ENCODE results near the gene SLC10A1.
"Not testable (repeated sequence)": the region's sequence is repeated elsewhere in the genome, so short reads cannot be mapped to it uniquely, and the experiment has no call there.

The SLC10A1 gene

DNA sequence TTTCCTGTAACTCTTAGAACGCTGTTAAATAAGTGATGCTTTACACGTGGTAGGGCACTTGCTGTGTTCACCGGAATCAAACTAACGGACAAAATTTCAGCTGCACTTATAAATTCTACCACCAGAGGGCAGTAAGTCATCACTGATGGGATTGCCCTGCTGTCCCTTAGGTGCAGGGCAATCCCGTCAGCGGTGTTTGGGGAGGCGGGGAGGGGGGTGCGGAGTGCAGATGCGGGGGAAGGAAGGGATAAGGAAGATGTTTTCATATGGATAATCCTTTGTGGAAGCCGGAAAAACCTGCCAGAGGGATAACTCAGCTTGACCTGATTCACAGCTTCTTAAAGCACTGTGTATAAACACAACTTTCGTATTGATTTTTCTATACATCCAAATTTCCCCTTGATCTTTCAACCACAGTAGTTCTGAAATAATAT lies 21.7 kb upstream of the SLC10A1 start:
- intact Hi-C loops (cut with micrococcal nuclease), result loop anchor here (1.0 kb wide), 2 partner anchors 209 to 256 kb away; no protein-coding TSS in a partner anchor
- Mint-ChIP-seq H3K36me3 (ENCODE audit: low read depth) (no peaks in the 10 kb centered on the region), H3K4me1 (ENCODE audit: low read depth) (peaks cover 5% of the 10 kb centered on the region), H3K27me3 (peaks cover 2% of the 10 kb centered on the region), H3K27ac (no peak overlapping the region), H3K4me3 (no peak overlapping the region), H3K9me3 (no peaks in the 10 kb centered on the region)

DNA sequence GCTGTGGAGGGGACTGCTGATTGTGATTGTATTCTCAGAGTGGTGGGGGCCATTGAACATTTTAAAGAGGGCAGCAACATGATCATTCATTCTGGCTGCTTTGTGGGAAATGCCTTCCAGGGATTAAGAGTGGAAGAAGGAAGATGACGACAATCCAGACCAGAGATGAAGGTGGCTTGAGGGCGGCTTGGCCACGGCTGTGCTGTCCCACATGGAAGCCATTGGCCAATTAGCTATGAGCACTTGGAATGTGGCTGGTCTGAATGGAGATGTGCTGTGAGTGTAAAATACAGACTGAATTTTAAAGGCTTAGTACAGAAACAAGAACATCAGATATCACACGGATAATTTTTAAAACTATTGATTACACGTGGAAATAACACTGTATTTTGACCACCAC lies 19.2 kb upstream of the SLC10A1 start:
- Mint-ChIP-seq H3K4me1 (ENCODE audit: low read depth) (peaks cover 5% of the 10 kb centered on the region), H3K27ac (no peak overlapping the region), H3K9me3 (no peaks in the 10 kb centered on the region), H3K36me3 (ENCODE audit: low read depth) (no peaks in the 10 kb centered on the region), H3K27me3 (no peaks in the 10 kb centered on the region), H3K4me3 (no peak overlapping the region)
- intact Hi-C loops (cut with micrococcal nuclease), result no loop called here

DNA sequence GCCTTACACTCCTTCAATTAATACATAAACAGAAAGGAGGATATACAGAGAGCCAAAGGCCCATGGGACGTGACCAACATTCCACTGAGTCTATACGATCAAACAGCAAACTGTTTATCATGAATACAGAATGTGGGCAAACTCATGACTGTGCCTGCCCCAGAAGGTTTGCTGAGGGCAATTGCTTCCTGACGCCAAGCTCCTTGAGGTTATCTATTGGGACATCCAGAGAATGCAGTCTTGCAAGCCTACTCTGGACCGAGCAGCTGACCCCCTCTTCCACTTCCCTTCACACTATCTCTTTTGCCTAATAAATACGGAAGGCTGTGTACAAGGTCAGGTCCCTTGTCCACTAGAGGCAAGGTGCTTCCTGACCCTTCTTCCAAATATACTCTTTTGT lies 18.5 kb upstream of the SLC10A1 start:
- intact Hi-C loops (cut with micrococcal nuclease), result no loop called here
- Mint-ChIP-seq H3K36me3 (ENCODE audit: low read depth) (no peaks in the 10 kb centered on the region), H3K9me3 (no peaks in the 10 kb centered on the region), H3K4me3 (no peak overlapping the region), H3K27ac (no peak overlapping the region), H3K4me1 (ENCODE audit: low read depth) (peaks cover 5% of the 10 kb centered on the region), H3K27me3 (peaks cover 3% of the 10 kb centered on the region)

DNA sequence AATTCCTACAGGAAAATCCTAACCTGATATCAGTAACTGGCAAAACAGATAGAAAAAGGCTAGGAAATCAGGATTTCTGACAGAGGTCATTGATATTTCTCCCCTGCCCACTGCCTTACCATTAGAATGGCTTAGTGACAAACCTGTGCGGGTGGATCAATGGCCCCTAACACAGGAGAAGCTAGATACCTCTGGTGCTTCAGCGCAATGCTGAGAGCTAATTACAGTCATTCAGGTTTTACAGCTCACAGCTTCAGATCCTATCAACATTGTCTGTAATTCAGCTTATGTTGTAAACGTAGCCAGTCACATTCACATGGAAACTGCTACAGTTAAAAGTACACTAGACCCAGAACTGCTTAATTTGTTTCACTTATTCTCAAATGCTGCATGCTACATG lies 17.4 kb upstream of the SLC10A1 start:
- no peak overlapping the region for H3K4me3 Mint-ChIP-seq
- no peak overlapping the region for H3K27ac Mint-ChIP-seq
- no peaks in the 10 kb centered on the region for H3K9me3 Mint-ChIP-seq
- peaks cover 5% of the 10 kb centered on the region for H3K4me1 Mint-ChIP-seq (ENCODE audit: low read depth)
- intact Hi-C loops (cut with micrococcal nuclease), result no loop called here
- H3K27me3 Mint-ChIP-seq, result peaks cover 3% of the 10 kb centered on the region
- H3K36me3 Mint-ChIP-seq (ENCODE audit: low read depth), result no peaks in the 10 kb centered on the region

DNA sequence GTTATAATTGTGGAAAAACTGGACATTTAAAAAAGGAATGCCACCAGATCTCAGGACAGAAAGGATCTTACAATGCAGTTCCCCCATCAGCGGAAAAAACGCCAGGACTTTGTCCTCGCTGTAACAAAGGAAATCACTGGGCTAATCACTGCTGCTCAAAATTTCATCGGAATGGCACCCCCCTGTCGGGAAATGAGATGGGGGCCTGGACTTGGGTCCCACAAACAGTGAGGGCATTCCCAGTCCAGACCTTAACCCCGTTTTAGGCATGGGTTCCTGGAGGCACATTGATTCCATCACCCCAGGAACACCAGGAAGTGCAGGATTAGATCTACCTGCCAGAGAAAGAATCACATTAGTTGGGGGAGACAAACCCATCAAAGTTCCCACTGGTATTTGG lies 16.3 kb upstream of the SLC10A1 start:
- H3K27me3 Mint-ChIP-seq; H3K4me1 Mint-ChIP-seq (ENCODE audit: low read depth); intact Hi-C loops (cut with micrococcal nuclease); H3K9me3 Mint-ChIP-seq; H3K4me3 Mint-ChIP-seq; H3K27ac Mint-ChIP-seq; H3K36me3 Mint-ChIP-seq (ENCODE audit: low read depth): not testable (repeated sequence)

DNA sequence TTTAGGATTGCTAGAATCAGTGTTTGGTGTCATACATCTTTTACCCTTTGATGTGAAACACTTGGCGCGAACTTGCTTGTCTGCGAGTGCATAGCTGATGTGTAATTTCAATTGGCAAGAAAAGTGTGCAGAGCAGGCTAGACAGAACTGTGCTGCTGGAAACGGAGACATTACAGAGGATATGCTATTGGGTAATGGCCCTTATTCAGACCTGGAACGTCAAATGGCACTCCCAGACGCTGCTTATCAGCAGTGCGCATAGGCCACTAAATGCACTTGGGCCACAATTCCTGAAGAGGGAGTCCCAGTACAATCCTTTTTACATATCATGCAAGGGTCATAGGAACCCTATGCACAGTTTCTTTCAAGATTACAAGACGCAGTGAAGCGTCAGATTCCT lies 15.7 kb upstream of the SLC10A1 start:
- peaks cover 3% of the 10 kb centered on the region for H3K27me3 Mint-ChIP-seq
- H3K9me3 Mint-ChIP-seq, result no peaks in the 10 kb centered on the region
- no peaks in the 10 kb centered on the region for H3K36me3 Mint-ChIP-seq (ENCODE audit: low read depth)
- no peaks in the 10 kb centered on the region for H3K4me1 Mint-ChIP-seq (ENCODE audit: low read depth)
- intact Hi-C loops (cut with micrococcal nuclease), result no loop called here
- H3K4me3 Mint-ChIP-seq, result no peak overlapping the region
- no peak overlapping the region for H3K27ac Mint-ChIP-seq

DNA sequence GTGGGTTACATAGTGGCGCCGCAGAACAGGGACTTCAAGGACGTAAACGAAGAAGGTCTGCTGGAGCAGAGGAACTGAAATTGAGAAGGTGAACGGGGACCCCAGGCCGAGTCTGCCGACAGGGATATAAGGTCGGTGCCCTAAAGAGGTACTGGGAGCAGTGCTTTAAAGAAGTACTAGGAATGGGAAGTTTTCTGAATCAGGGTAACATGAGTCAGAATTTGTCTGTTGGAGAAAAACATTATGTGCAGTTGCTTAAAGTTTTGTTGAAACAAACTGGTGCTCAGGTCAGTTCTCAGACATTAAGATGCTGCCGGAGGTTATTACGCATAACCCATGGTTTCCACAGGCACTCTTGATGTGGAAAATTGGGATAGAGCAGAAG lies 14.8 kb upstream of the SLC10A1 start:
- intact Hi-C loops (cut with micrococcal nuclease), result no loop called here
- H3K36me3 Mint-ChIP-seq (ENCODE audit: low read depth), result no peaks in the 10 kb centered on the region
- H3K9me3 Mint-ChIP-seq, result no peaks in the 10 kb centered on the region
- no peaks in the 10 kb centered on the region for H3K4me1 Mint-ChIP-seq (ENCODE audit: low read depth)
- no peak overlapping the region for H3K4me3 Mint-ChIP-seq
- peaks cover 3% of the 10 kb centered on the region for H3K27me3 Mint-ChIP-seq
- no peak overlapping the region for H3K27ac Mint-ChIP-seq

DNA sequence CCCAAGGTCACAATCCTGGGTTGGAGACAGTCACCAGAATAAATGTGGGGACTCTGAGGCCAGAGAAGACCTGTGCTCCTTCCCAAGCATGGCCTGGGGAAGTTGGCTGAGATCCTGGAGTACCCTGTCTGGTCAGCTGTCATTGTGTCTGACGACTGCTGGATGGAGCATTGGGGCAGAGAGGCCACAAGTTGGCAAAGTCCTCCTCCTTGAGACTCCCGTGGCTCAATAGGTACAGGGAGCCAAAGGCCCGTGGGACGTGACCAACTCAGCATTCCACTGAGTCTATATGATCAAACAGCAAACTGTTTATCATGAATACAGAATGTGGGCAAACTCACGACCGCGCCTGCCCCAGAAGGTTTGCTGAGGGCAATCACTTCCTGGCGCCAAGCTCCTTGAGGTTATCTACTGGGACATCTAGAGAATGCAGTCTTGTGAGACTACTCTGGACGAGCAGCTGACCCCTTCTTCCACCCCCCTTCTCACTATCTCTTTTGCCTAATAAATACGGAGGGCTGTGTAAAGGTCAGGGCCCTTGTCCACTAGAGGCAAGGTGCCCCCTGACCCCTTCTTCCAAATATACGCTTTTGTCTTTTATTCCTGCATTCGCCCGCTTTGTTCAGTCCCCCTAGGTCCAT lies 14.3 kb upstream of the SLC10A1 start:
- H3K9me3 Mint-ChIP-seq, result no peaks in the 10 kb centered on the region
- intact Hi-C loops (cut with micrococcal nuclease), result no loop called here
- H3K36me3 Mint-ChIP-seq (ENCODE audit: low read depth), result no peaks in the 10 kb centered on the region

DNA sequence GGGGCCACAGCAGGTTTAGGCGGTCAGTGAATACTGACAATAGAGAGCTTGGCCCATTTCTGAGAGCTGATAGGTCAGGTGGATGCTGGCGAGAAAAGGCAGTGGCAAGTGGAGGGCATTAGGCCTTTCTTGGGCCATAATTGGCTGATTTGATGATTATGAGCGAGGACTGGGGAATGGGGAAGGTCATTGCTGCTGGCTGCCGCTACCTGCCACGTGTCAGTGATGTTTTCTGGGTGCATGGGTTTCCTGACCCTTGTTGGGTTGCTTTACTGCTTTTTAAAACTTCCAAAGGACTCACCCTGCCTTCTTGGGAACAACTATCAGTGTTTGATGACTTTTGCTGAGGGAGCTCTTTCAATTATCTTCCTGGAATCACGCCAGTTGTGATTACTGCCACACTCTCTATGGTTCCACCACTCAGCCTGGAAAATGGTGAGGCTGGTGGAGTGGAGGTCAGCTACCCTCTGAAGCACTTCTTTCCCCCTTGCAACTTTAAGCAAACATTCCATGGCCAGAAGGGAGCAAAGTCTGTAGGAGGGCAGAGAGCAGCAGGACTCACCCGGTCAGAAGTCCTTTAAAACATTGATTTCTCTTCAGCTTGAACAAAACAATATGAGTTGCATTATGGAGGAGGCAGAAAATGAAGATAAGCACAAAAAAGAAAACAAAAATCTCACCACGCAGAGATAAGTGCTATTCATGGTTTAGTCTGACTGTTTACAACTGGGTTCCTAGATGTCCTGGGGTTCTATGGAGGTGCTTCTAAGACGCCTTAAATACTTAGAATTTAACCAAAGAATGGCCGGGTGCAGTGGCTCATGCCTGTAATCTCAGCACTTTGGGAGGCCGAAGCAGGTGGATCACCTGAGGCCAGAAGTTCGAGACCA lies 12.1 kb upstream of the SLC10A1 start:
- H3K4me1 Mint-ChIP-seq (ENCODE audit: low read depth), result peaks cover 4% of the 10 kb centered on the region
- H3K4me3 Mint-ChIP-seq, result no peak overlapping the region
- intact Hi-C loops (cut with micrococcal nuclease), result no loop called here
- H3K9me3 Mint-ChIP-seq, result no peaks in the 10 kb centered on the region
- no peak overlapping the region for H3K27ac Mint-ChIP-seq
- no peaks in the 10 kb centered on the region for H3K36me3 Mint-ChIP-seq (ENCODE audit: low read depth)
- peaks cover 3% of the 10 kb centered on the region for H3K27me3 Mint-ChIP-seq

More for the DNA sequence above, 14.3 kb upstream of the SLC10A1 start:
- Mint-ChIP-seq H3K4me3 (no peak overlapping the region), H3K27me3 (peaks cover 3% of the 10 kb centered on the region), H3K4me1 (ENCODE audit: low read depth) (no peaks in the 10 kb centered on the region), H3K27ac (no peak overlapping the region)

DNA sequence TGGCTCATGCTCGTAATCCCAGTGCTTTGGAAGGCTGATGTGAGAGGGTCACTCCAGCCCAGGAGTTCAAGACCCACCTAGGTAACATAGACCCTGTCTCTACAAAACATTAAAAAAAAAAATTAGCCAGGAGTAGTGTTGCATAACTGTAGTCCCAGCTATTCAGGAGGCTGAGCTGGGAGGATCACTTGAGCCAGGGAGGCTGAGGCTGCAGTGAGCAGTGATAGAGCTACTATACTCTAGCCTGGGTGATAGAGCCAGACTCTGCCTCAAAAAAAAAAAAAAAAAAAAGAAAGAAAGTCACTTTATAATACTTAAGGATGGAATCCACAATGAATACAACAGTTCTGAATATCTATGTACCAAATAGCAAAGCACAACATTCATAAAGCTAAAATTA lies 10.2 kb upstream of the SLC10A1 start:
- no peaks in the 10 kb centered on the region for H3K9me3 Mint-ChIP-seq
- H3K27ac Mint-ChIP-seq, result no peak overlapping the region
- intact Hi-C loops (cut with micrococcal nuclease), result no loop called here
- H3K4me1 Mint-ChIP-seq (ENCODE audit: low read depth), result peaks cover 4% of the 10 kb centered on the region
- no peak overlapping the region for H3K4me3 Mint-ChIP-seq
- H3K27me3 Mint-ChIP-seq, result peaks cover 6% of the 10 kb centered on the region
- no peaks in the 10 kb centered on the region for H3K36me3 Mint-ChIP-seq (ENCODE audit: low read depth)

DNA sequence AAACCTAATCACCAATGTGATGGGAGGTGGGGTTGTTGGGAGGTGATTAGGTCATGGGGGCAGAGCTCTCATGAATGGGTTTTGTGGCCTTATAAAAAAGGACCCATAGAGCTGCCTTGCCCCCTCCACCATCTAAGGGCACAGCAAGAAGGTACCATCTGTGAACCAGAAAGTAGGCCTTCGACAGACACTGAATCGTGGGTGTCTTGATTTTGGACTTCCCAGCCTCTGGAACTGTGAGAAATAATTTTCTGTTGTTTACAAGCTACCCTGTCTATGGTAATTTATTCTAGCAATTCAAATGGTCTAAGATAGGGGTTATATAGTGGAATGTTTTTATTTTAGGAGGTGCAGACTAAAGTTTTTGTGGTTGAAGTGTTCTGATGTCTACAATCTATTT lies 7.9 kb upstream of the SLC10A1 start:
- Mint-ChIP-seq H3K4me3 (no peak overlapping the region), H3K36me3 (ENCODE audit: low read depth) (no peaks in the 10 kb centered on the region), H3K27me3 (peaks cover 7% of the 10 kb centered on the region), H3K4me1 (ENCODE audit: low read depth) (peaks cover 4% of the 10 kb centered on the region), H3K9me3 (no peaks in the 10 kb centered on the region), H3K27ac (no peak overlapping the region)
- intact Hi-C loops (cut with micrococcal nuclease), result no loop called here

DNA sequence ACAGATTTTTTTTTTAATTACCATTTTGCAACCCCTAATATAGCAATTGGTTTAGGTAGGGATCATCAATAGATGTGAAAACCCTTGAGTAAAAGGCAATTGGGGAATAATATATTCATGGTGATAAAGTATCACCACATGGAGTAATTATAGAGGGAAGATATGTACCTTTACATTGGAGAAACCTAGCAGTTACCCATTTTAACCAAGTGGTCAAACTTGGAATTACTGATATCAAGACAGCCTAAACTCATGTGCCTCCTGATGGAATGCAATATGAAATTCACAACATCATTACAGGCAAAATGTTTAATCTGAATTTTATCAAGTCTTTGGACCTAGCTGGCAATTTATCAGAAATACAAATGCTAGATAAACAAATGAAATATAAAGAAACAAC lies 6.7 kb upstream of the SLC10A1 start:
- peaks cover 4% of the 10 kb centered on the region for H3K4me1 Mint-ChIP-seq (ENCODE audit: low read depth)
- intact Hi-C loops (cut with micrococcal nuclease), result no loop called here
- no peaks in the 10 kb centered on the region for H3K9me3 Mint-ChIP-seq
- no peak overlapping the region for H3K27ac Mint-ChIP-seq
- H3K36me3 Mint-ChIP-seq (ENCODE audit: low read depth), result no peaks in the 10 kb centered on the region
- peaks cover 7% of the 10 kb centered on the region for H3K27me3 Mint-ChIP-seq
- H3K4me3 Mint-ChIP-seq, result no peak overlapping the region

DNA sequence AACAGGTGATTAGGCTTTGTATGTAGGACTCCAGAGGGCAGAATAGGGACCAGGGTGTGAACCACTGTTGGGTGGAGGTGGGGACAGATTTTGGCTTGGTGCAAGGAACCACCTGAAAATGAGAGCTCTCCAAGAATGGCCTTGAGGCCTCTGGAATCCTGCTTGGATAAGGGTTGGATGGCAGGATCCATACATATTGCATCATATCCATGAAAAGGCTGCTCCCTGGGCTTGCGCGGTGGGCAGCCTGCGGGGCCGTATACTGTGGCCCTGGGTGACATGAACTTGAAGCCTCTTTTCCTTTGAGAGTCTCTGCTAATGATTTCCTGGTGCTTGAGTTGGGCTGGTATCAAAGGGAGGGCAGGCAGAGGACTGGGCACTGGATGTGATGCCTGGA lies 1.3 kb upstream of the SLC10A1 start:
- peaks cover 7% of the 10 kb centered on the region for H3K27me3 Mint-ChIP-seq
- no peaks in the 10 kb centered on the region for H3K36me3 Mint-ChIP-seq (ENCODE audit: low read depth)
- peaks cover 12% of the 10 kb centered on the region for H3K4me1 Mint-ChIP-seq (ENCODE audit: low read depth)
- intact Hi-C loops (cut with micrococcal nuclease), result no loop called here
- no peak overlapping the region for H3K4me3 Mint-ChIP-seq
- H3K27ac Mint-ChIP-seq, result no peak overlapping the region
- H3K9me3 Mint-ChIP-seq, result no peaks in the 10 kb centered on the region

DNA sequence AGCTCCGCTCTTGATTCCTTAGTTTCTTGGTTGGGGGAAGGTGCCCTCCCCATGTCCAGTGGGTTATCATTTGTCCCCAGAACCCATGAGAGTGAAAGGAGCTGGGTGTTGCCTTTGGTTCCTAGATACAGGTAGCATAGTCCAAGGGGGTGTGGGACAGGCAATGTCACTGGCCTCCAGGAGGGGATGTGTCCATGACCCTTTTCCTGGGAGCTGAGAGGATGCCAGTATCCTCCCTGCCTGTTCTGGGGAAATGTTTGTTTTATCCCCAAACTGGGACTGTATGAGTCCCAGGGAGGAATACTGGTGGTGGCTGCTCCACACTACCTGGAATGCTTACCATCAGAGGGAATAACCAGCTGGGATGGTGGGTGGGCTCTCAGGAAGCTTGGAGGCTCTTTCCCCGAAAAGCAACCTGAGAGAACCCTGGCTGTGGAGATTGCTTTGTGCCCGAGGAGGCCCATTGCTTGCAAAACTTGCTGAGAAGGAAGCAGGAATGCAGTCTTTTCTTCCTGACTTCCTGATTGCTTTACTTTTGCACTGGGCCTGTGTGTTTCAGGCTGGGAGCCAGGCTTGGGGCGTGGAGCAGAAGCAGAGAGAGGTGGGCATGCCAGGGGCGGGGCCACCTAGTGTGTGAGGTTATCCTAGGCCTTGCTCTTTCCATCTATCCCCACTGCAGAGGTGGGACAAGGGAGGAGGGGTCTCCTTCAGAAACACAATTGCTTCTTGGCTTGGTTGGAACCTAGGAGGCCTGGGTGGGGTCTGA lies 715 bp upstream of the SLC10A1 start:
- H3K27ac Mint-ChIP-seq, result no peak overlapping the region
- no peaks in the 10 kb centered on the region for H3K36me3 Mint-ChIP-seq (ENCODE audit: low read depth)
- no peaks in the 10 kb centered on the region for H3K9me3 Mint-ChIP-seq
- intact Hi-C loops (cut with micrococcal nuclease), result no loop called here
- peaks cover 7% of the 10 kb centered on the region for H3K27me3 Mint-ChIP-seq
- no peak overlapping the region for H3K4me3 Mint-ChIP-seq
- peaks cover 12% of the 10 kb centered on the region for H3K4me1 Mint-ChIP-seq (ENCODE audit: low read depth)

All from dendritic cell treated with granulocyte-macrophage colony-stimulating factor and Interleukin-4, amounts not matched to agents 40 ng/mL and 50 ng/mL, for 4 days (primary cell).